SK-N-SH (cell line): Measurements from ENCODE around the gene LRMDA. TPM values are rescaled to one million over a fixed set of nuclear protein-coding genes. Genes with fewer than 3 reads are reported as not detected.

Source experiments
- CTCF ChIA-PET: fragments of 300-600, 350-600 bp; formaldehyde crosslinking; extraction: SDS; loops from one replicate; lab custom pipeline; 2021; lab: Yijun Ruan, JAX
- POLR2A ChIA-PET: fragments of 350-600 bp; sonication (Branson Sonifier 250); formaldehyde crosslinking; extraction: SDS; loops from one replicate; lab custom pipeline; 2020; ENCODE audit warnings: antibody characterized with exemption, inconsistent platforms; lab: Yijun Ruan, JAX
- DNase-seq: peaks from one replicate; pipeline ENCODE4 v3.0.0; 2012
- H2AFZ ChIP-seq: fragments of 200-600 bp; sonication (generic); 2 replicates; pipeline ENCODE4 v1.8.1; 2016; ENCODE audit warnings: antibody characterized with exemption, mild to moderate bottlenecking, low read depth
- H3F3A ChIP-seq: fragments of 200-600 bp; sonication (generic); replicated peaks from 2 replicates; pipeline ENCODE3; 2016; ENCODE audit warnings: antibody characterized with exemption, mild to moderate bottlenecking; ENCODE audit not compliant: insufficient read depth
- H3K27ac ChIP-seq, 2 experiments: fragments of 200-500 bp in 1 of 2; fragments of 200-600 bp in 1 of 2; sonication (Bioruptor generic) in 1 of 2; sonication (generic), shearing (Covaris generic) in 1 of 2; 2 replicates each; pipeline versions ENCODE4 v1.5.1 to v1.6.1; 2014 to 2016; ENCODE audit warnings: low read depth in 2 of 2, inconsistent platforms in 1 of 2, low read length in 1 of 2, mild to moderate bottlenecking in 1 of 2, mixed read lengths in 1 of 2
- H3K27me3 ChIP-seq: fragments of 200-600 bp; sonication (generic), shearing (Covaris generic); 2 replicates; pipeline ENCODE4 v1.6.1; 2016; ENCODE audit warnings: mixed run types; ENCODE audit not compliant: insufficient read depth
- H3K36me3 ChIP-seq, 2 experiments: fragments of 200-500 bp in 1 of 2; fragments of 200-600 bp in 1 of 2; sonication (Bioruptor generic) in 1 of 2; sonication (generic) in 1 of 2; replicated peaks in 1 of 2; 2 replicates each; pipeline versions ENCODE3 to v1.5.1; 2014 to 2016; ENCODE audit warnings: low read length in 1 of 2, mild to moderate bottlenecking in 1 of 2; ENCODE audit not compliant: insufficient read depth in 2 of 2, control insufficient read depth in 1 of 2
- H3K4me1 ChIP-seq, 2 experiments: fragments of 200-500 bp in 1 of 2; fragments of 200-600 bp in 1 of 2; sonication (Bioruptor generic) in 1 of 2; sonication (generic), shearing (Covaris generic) in 1 of 2; 2 replicates each; pipeline versions ENCODE4 v1.5.1 to v1.6.1; 2014 to 2016; ENCODE audit warnings: low read depth in 1 of 2, low read length in 1 of 2, mixed run types in 1 of 2; ENCODE audit not compliant: insufficient read depth in 2 of 2, control insufficient read depth in 1 of 2
- H3K4me2 ChIP-seq: fragments of 200-600 bp; sonication (generic), shearing (Covaris generic); 2 replicates; pipeline ENCODE4 v1.6.1; 2017; ENCODE audit warnings: mixed run types
- H3K4me3 ChIP-seq, 2 experiments: fragments of 200-500 bp in 1 of 2; fragments of 200-600 bp in 1 of 2; sonication (Bioruptor generic) in 1 of 2; sonication (generic), shearing (Covaris generic) in 1 of 2; 2 replicates each; pipeline versions ENCODE4 v1.5.1 to v1.8.1; 2014 to 2016; ENCODE audit warnings: low read depth in 2 of 2, inconsistent platforms in 1 of 2, low read length in 1 of 2, mild to moderate bottlenecking in 1 of 2, mixed read lengths in 1 of 2, moderate library complexity in 1 of 2
- H3K79me2 ChIP-seq: fragments of 200-600 bp; sonication (generic); 2 replicates; pipeline ENCODE4 v1.8.1; 2017; ENCODE audit warnings: mild to moderate bottlenecking; ENCODE audit not compliant: insufficient read depth
- H3K9ac ChIP-seq: fragments of 200-600 bp; sonication (generic); 2 replicates; pipeline ENCODE4 v1.6.1; 2017; ENCODE audit warnings: mixed run types
- H3K9me2 ChIP-seq: fragments of 200-600 bp; sonication (generic); 2 replicates; pipeline ENCODE4 v1.6.1; 2017; ENCODE audit warnings: mixed run types
- H3K9me3 ChIP-seq: fragments of 200-600 bp; sonication (generic); 2 replicates; pipeline ENCODE4 v1.6.1; 2017; ENCODE audit warnings: mixed run types, mild to moderate bottlenecking, moderate library complexity
- H4K20me1 ChIP-seq: fragments of 200-600 bp; sonication (generic); 2 replicates; pipeline ENCODE4 v1.6.1; 2017; ENCODE audit warnings: mild to moderate bottlenecking, mixed run types; ENCODE audit not compliant: insufficient read depth
- CHD2 ChIP-seq: fragments of 150-350 bp; IDR thresholded peaks from 2 replicates; pipeline ENCODE4 v1.6.1; 2018; ENCODE audit warnings: low read length; ENCODE audit not compliant: partially characterized antibody
- ELF1 ChIP-seq: IDR thresholded peaks from 2 replicates; pipeline ENCODE4 v1.4.0; 2012
- EP300 ChIP-seq, 2 experiments: IDR thresholded peaks; 2 replicates each; pipeline versions ENCODE4 v1.4.0 to v1.6.1; 2012; ENCODE audit warnings: borderline replicate concordance in 1 of 2, low read depth in 1 of 2, low read length in 1 of 2
- FOSL2 ChIP-seq: IDR thresholded peaks from 2 replicates; pipeline ENCODE4 v1.4.0; 2012; ENCODE audit warnings: low read depth, mild to moderate bottlenecking, moderate library complexity, borderline replicate concordance
- MXI1 ChIP-seq: IDR thresholded peaks from 2 replicates; pipeline ENCODE4 v1.6.1; 2012; ENCODE audit warnings: mild to moderate bottlenecking, low read depth, low read length, improper control_type of control experiment
- PBX3 ChIP-seq: IDR thresholded peaks from 2 replicates; pipeline ENCODE4; 2012
- POLR2AphosphoS5 ChIP-seq: IDR thresholded peaks from 2 replicates; pipeline ENCODE4 v1.6.1; 2012; ENCODE audit warnings: low read depth, low read length
- RAD21 ChIP-seq: IDR thresholded peaks from 2 replicates; pipeline ENCODE4 v1.6.1; 2012; ENCODE audit warnings: mild to moderate bottlenecking, low read length
- RCOR1 ChIP-seq: fragments of 150-350 bp; IDR thresholded peaks from 2 replicates; pipeline ENCODE4 v1.6.1; 2017; ENCODE audit warnings: antibody characterized with exemption, low read length
- REST ChIP-seq: IDR thresholded peaks from 2 replicates; pipeline ENCODE4 v1.6.1; 2012; ENCODE audit warnings: mild to moderate bottlenecking, low read depth, low read length, moderate library complexity
- RXRA ChIP-seq: IDR thresholded peaks from 2 replicates; pipeline ENCODE4 v1.4.0; 2012; ENCODE audit warnings: low read depth, mild to moderate bottlenecking, borderline replicate concordance
- TAF1 ChIP-seq: IDR thresholded peaks from 2 replicates; pipeline ENCODE4 v1.6.1; 2012; ENCODE audit warnings: low read depth, mild to moderate bottlenecking, low read length, moderate library complexity, borderline replicate concordance
- TCF12 ChIP-seq: IDR thresholded peaks from 2 replicates; pipeline ENCODE4 v1.4.0; 2012
- TEAD4 ChIP-seq: IDR thresholded peaks from 2 replicates; pipeline ENCODE4 v1.4.0; 2012; ENCODE audit warnings: mild to moderate bottlenecking, borderline replicate concordance; ENCODE audit not compliant: insufficient read depth
- YY1 ChIP-seq: IDR thresholded peaks from 2 replicates; pipeline ENCODE4 v1.4.0; 2012; ENCODE audit warnings: low read depth, mild to moderate bottlenecking
- WGBS: methylation state at CpG from one replicate; pipeline ENCODE4 v1.1.6; 2017; ENCODE audit warnings: low lambda C conversion rate; 5-methylcytosine and 5-hydroxymethylcytosine counted together
- polyA plus RNA-seq, 3 experiments: library from polyadenylated mRNA; depleted of rRNA; stranded (reverse); fragments of >200 nt; gene quantifications; 2 replicates each; pipeline ENCODE4 v1.2.3, GENCODE V29; 2012
- TF ChIP-seq, protein P1 (sequence below): fragments of 150-350 bp; IDR thresholded peaks from 2 replicates; pipeline ENCODE4 v1.6.1; 2016; ENCODE audit warnings: mild to moderate bottlenecking, low read depth, low read length

Gene LRMDA
- polyA plus RNA-seq, 1 of the 3 experiments (the other 2 are of a cell fraction), result 0.95 TPM

DNA sequence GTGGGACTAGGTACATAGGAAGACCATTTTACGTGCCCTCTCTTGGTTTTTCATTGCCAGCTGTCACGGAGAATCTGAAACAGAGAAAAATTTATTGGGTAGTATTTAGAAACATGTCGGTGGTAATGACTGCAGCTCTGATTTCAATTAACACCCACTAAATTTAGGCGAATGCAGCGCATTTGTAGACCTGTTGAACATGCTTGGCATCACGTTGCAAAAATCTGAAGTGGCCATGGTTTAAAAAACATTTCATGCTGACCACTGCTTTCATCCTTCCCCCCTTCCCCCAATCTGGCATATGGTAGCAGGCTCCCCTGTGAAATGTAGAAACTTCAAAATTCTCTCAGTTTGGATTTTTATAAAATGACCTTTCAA lies 34.0 kb downstream of the LRMDA start:
- TF ChIP-seq RAD21 (no peak), FOSL2 (no peak), ELF1 (no peak), YY1 (no peak), POLR2AphosphoS5 (no peak), RXRA (no peak)
- no peaks in the 10 kb centered on the region for H3K9me3 ChIP-seq
- no peaks in the 10 kb centered on the region for H3K27me3 ChIP-seq
- H2AFZ ChIP-seq, result no peak overlapping the region
- H3K9me2 ChIP-seq, result no peaks in the 10 kb centered on the region
- peaks cover 5% of the 10 kb centered on the region in 2 experiments; a peak in 1 of 4 replicates for H3K4me1 ChIP-seq
- no peak overlapping the region for H3K9ac ChIP-seq
- H3K4me3 ChIP-seq, result no peak overlapping the region
- 92% methylated on average over 6 of the region's 6 CpGs for WGBS
- POLR2A ChIA-PET, result no interaction called here
- no peaks in the 10 kb centered on the region for H3K79me2 ChIP-seq
- no peaks in the 10 kb centered on the region for H3K36me3 ChIP-seq
- H3K27ac ChIP-seq, result no peak overlapping the region
- no peaks in the 10 kb centered on the region for H4K20me1 ChIP-seq
- no peaks in the 10 kb centered on the region for H3F3A ChIP-seq
- DNase-seq, result no peak
- CTCF ChIA-PET, result no interaction called here
- no peak overlapping the region for H3K4me2 ChIP-seq

- Histone ChIP-seq H3K9ac (no peak overlapping the region), H3F3A (no peaks in the 10 kb centered on the region), H3K79me2 (no peaks in the 10 kb centered on the region), H3K4me2 (no peak overlapping the region), H3K27ac (no peak overlapping the region), H3K9me2 (no peaks in the 10 kb centered on the region), H2AFZ (no peak overlapping the region), H3K4me3 (no peak overlapping the region), H3K9me3 (no peaks in the 10 kb centered on the region), H3K36me3 (no peaks in the 10 kb centered on the region), H4K20me1 (no peaks in the 10 kb centered on the region), H3K27me3 (no peaks in the 10 kb centered on the region), H3K4me1 (peaks cover 5% of the 10 kb centered on the region in 2 experiments; a peak in 1 of 4 replicates)
- WGBS, result 84% methylated on average over 4 of the region's 4 CpGs
- ChIA-PET CTCF (no interaction called here), POLR2A (no interaction called here)
- TF ChIP-seq TCF12 (0 out of 2 replicates have a peak, but pooled peaks have one; percentile 2), EP300 (IDR thresholded peaks at IDR 0.05; ENCODE audit: borderline replicate concordance in 1 of 2, low read depth in 1 of 2, low read length in 1 of 2) (peak in 1 of 2 experiments; percentile 24; a peak in 2 of 4 replicates), CHD2 (no peak)
- no peak for DNase-seq
Observed at GRCh38 chr10:75466001-75466400, 34.6 kb downstream of the LRMDA start.

- TF ChIP-seq RCOR1, result no peak
- TF ChIP-seq FOSL2, result 0 out of 2 replicates have a peak, but pooled peaks have one; percentile 2
- TF ChIP-seq TEAD4, result no peak
- no peak for TF ChIP-seq MXI1
- TF ChIP-seq, protein P1, sequence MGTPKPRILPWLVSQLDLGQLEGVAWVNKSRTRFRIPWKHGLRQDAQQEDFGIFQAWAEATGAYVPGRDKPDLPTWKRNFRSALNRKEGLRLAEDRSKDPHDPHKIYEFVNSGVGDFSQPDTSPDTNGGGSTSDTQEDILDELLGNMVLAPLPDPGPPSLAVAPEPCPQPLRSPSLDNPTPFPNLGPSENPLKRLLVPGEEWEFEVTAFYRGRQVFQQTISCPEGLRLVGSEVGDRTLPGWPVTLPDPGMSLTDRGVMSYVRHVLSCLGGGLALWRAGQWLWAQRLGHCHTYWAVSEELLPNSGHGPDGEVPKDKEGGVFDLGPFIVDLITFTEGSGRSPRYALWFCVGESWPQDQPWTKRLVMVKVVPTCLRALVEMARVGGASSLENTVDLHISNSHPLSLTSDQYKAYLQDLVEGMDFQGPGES, result no peak
- no peak for TF ChIP-seq REST
- TF ChIP-seq RAD21, result no peak
- no peak for TF ChIP-seq TAF1
- TF ChIP-seq PBX3, result 0 out of 2 replicates have a peak, but pooled peaks have one; percentile 8
- H3F3A ChIP-seq, result no peaks in the 10 kb centered on the region
- WGBS, result 76% methylated on average over 6 of the region's 6 CpGs
- H3K4me2 ChIP-seq, result no peak overlapping the region
- no peaks in the 10 kb centered on the region for H3K79me2 ChIP-seq
- H4K20me1 ChIP-seq, result no peaks in the 10 kb centered on the region
- no peak overlapping the region for H3K9ac ChIP-seq
- CTCF ChIA-PET, result no interaction called here
- no peak overlapping the region for H2AFZ ChIP-seq
- POLR2A ChIA-PET, result no interaction called here
- H3K4me3 ChIP-seq, result no peak overlapping the region
- H3K4me1 ChIP-seq, result peaks cover 5% of the 10 kb centered on the region in 2 experiments; a peak in 1 of 4 replicates
- H3K36me3 ChIP-seq, result no peaks in the 10 kb centered on the region
- no peaks in the 10 kb centered on the region for H3K9me3 ChIP-seq
- no peaks in the 10 kb centered on the region for H3K9me2 ChIP-seq
- no peak overlapping the region for H3K27ac ChIP-seq
- no peak for DNase-seq
- no peaks in the 10 kb centered on the region for H3K27me3 ChIP-seq
Observed at GRCh38 chr10:75466886-75467285, 35.5 kb downstream of the LRMDA start.
